ENCODE results near the gene SYCN.

Gene SYCN

DNA sequence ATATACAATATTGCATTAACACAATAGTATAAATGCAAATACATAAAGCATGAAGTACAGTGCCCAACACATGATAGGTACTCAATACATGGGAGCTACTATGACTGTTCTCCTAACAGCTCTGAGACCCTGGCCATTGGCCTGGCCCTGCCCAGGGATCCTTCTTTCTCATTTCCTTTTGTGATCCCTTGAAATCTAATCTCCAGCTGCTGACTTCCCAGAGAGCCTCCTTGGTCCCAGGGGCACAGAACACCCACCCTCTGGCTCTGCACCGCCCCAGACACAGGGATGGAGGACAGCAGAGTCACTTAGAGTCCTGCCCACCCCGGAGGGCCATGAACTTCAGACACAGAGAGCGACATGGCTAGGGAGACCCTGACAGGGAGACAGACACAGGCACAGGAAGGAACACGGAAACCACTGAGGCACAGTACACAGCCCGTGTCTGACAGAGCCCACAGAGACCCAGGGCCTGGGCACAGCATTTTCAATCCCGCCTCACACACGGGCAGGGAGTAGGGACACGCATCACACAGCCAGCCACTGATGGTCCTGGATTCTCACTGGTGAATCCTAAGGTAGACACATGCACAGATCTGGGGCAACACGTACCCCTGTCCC is 4.2 kb upstream of the SYCN start:
- Histone ChIP-seq H3K9ac (ENCODE audit: low read depth, low read length, poor library complexity, severe bottlenecking) (no peak overlapping the region), H2AFZ (ENCODE audit: low read length) (no peak overlapping the region; the same call in 1 of the 2 replicates), H3K4me2 (ENCODE audit: low read depth, low read length, poor library complexity, severe bottlenecking) (no peak overlapping the region), H3K4me3 (ENCODE audit: low read length, poor library complexity, severe bottlenecking) (no peak overlapping the region), H3K27me3 (ENCODE audit: insufficient read depth, low read length, poor library complexity, severe bottlenecking) (no peaks in the 10 kb centered on the region), H4K20me1 (ENCODE audit: insufficient read depth, low read length, poor library complexity, severe bottlenecking) (no peaks in the 10 kb centered on the region), H3F3A (ENCODE audit: low read depth) (no peaks in the 10 kb centered on the region), H3K9me3 (ENCODE audit: insufficient read depth, low read depth, low read length) (no peaks in the 10 kb centered on the region), H3K36me3 (ENCODE audit: insufficient read depth, low read length) (no peaks in the 10 kb centered on the region), H3K79me2 (ENCODE audit: insufficient read depth, low read length) (no peaks in the 10 kb centered on the region), H3K4me1 (ENCODE audit: insufficient read depth, low read length, poor library complexity, severe bottlenecking) (no peaks in the 10 kb centered on the region), H3K9me2 (replicated peaks; ENCODE audit: low read depth, low read length) (no peaks in the 10 kb centered on the region)
- no peak for TF ChIP-seq EZH2phosphoT487 (IDR thresholded peaks at IDR 0.05; ENCODE audit: borderline replicate concordance)
- TF ChIP-seq, protein P1, sequence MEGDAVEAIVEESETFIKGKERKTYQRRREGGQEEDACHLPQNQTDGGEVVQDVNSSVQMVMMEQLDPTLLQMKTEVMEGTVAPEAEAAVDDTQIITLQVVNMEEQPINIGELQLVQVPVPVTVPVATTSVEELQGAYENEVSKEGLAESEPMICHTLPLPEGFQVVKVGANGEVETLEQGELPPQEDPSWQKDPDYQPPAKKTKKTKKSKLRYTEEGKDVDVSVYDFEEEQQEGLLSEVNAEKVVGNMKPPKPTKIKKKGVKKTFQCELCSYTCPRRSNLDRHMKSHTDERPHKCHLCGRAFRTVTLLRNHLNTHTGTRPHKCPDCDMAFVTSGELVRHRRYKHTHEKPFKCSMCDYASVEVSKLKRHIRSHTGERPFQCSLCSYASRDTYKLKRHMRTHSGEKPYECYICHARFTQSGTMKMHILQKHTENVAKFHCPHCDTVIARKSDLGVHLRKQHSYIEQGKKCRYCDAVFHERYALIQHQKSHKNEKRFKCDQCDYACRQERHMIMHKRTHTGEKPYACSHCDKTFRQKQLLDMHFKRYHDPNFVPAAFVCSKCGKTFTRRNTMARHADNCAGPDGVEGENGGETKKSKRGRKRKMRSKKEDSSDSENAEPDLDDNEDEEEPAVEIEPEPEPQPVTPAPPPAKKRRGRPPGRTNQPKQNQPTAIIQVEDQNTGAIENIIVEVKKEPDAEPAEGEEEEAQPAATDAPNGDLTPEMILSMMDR (conservative IDR thresholded peaks at IDR 0.05; ENCODE audit: low read length), result no peak

DNA sequence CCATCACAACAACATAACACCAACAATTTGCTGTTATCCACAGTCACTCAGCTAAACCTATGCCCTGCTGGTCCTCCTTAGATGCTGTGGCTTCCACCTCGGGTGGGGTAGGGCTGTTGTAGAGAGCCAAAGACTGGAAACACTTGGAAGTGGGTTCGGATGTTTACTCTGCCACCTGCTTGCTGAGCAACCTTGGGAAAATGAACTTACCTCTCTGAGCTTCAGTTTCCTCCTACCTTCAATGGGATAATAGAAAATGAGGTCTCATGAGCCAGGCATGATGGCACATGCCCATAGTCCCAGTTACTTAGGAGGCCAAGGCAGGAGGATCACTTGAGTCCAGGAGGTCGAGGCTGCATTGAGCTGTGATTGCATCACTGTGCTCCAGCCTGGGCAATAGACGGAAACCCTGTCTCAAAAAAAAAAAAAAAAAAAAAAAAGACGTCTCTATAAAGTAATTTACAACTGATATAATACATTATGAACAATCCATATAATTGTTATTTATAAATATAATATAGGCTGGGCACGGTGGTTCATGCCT is 3.3 kb upstream of the SYCN start:
- Histone ChIP-seq H3K36me3 (ENCODE audit: insufficient read depth, low read length) (no peaks in the 10 kb centered on the region), H2AFZ (ENCODE audit: low read length) (no peak overlapping the region), H3K9ac (ENCODE audit: low read depth, low read length, poor library complexity, severe bottlenecking) (no peak overlapping the region), H3K4me3 (ENCODE audit: low read length, poor library complexity, severe bottlenecking) (no peak overlapping the region), H3K4me1 (ENCODE audit: insufficient read depth, low read length, poor library complexity, severe bottlenecking) (no peaks in the 10 kb centered on the region), H4K20me1 (ENCODE audit: insufficient read depth, low read length, poor library complexity, severe bottlenecking) (no peaks in the 10 kb centered on the region), H3K79me2 (ENCODE audit: insufficient read depth, low read length) (no peaks in the 10 kb centered on the region), H3K9me2 (replicated peaks; ENCODE audit: low read depth, low read length) (no peaks in the 10 kb centered on the region), H3F3A (ENCODE audit: low read depth) (no peaks in the 10 kb centered on the region), H3K9me3 (ENCODE audit: insufficient read depth, low read depth, low read length) (no peaks in the 10 kb centered on the region), H3K4me2 (ENCODE audit: low read depth, low read length, poor library complexity, severe bottlenecking) (no peak overlapping the region), H3K27me3 (ENCODE audit: insufficient read depth, low read length, poor library complexity, severe bottlenecking) (no peaks in the 10 kb centered on the region)
- TF ChIP-seq, protein P1 (conservative IDR thresholded peaks at IDR 0.05; ENCODE audit: low read length), result no peak
- no peak for TF ChIP-seq EZH2phosphoT487 (IDR thresholded peaks at IDR 0.05; ENCODE audit: borderline replicate concordance)

DNA sequence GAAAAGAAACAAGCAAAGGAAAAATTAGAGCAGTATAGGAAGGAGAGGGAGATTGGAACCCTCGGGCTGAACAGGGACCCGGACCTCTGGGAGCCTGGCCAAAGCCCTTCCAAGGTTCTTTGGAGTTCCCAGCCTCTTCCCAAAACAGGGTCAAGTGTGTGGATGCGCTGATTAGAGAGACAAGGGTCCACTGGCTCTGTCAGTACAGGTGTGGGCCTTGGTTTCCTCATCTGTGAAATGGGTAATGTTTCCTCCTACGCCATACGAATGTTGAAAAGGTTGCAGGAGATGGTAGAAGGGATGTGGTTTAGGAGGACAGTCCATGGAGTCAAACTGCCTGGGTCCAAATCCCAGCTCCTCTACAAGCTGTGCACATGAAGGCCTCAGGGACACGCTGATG is 2.1 kb upstream of the SYCN start:
- no peaks in the 10 kb centered on the region for H3K27me3 ChIP-seq (ENCODE audit: insufficient read depth, low read length, poor library complexity, severe bottlenecking)
- no peak overlapping the region for H3K4me3 ChIP-seq (ENCODE audit: low read length, poor library complexity, severe bottlenecking)

More for the DNA sequence above, 2.1 kb upstream of the SYCN start:
- TF ChIP-seq EZH2phosphoT487 (IDR thresholded peaks at IDR 0.05; ENCODE audit: borderline replicate concordance), result no peak
- TF ChIP-seq, protein P1 (conservative IDR thresholded peaks at IDR 0.05; ENCODE audit: low read length), result no peak
- Histone ChIP-seq H3K9ac (ENCODE audit: low read depth, low read length, poor library complexity, severe bottlenecking) (no peak overlapping the region), H2AFZ (ENCODE audit: low read length) (no peak overlapping the region), H3F3A (ENCODE audit: low read depth) (no peaks in the 10 kb centered on the region), H3K79me2 (ENCODE audit: insufficient read depth, low read length) (no peaks in the 10 kb centered on the region), H3K4me1 (ENCODE audit: insufficient read depth, low read length, poor library complexity, severe bottlenecking) (no peaks in the 10 kb centered on the region), H4K20me1 (ENCODE audit: insufficient read depth, low read length, poor library complexity, severe bottlenecking) (no peaks in the 10 kb centered on the region), H3K9me3 (ENCODE audit: insufficient read depth, low read depth, low read length) (no peaks in the 10 kb centered on the region), H3K36me3 (ENCODE audit: insufficient read depth, low read length) (no peaks in the 10 kb centered on the region), H3K4me2 (ENCODE audit: low read depth, low read length, poor library complexity, severe bottlenecking) (no peak overlapping the region), H3K9me2 (replicated peaks; ENCODE audit: low read depth, low read length) (no peaks in the 10 kb centered on the region)

Data from Loucy (cell line).